Endothelial cell of umbilical vein (primary cell): ENCODE data around the gene LYZL1. TPM values are rescaled to one million over a fixed set of nuclear protein-coding genes. Genes with fewer than 3 reads are reported as not detected.

Source experiments
- BruUV-seq: library from RNA; stranded (reverse); fragments of 400-500 nt; replicated peaks from 2 replicates; lab custom pipeline; 2021; lab: Mats Ljungman, UMichigan
- CTCF ChIA-PET: fragments of 300-600, 350-600 bp; sonication (Branson Sonifier 250); formaldehyde crosslinking; loops from one replicate; lab custom pipeline; 2021; ENCODE audit warnings: antibody characterized with exemption, inconsistent platforms; lab: Charles Lee
- POLR2A ChIA-PET: fragments of 300-600, 350-600 bp; sonication (Branson Sonifier 250); formaldehyde crosslinking; loops from one replicate; lab custom pipeline; 2021; ENCODE audit warnings: antibody characterized with exemption, inconsistent platforms; lab: Charles Lee
- DNase-seq: peaks from one replicate; pipeline ENCODE4 v3.0.0-alpha.2; 2011; ENCODE audit warnings: low read depth, low spot score
- FAIRE-seq: peaks from 2 replicates; lab custom pipeline; 2011; peaks lifted over from hg19 to GRCh38; lab: Jason Lieb, UNC
- H2AFZ ChIP-seq: 2 replicates; pipeline ENCODE4 v1.6.0; 2012; ENCODE audit warnings: low read depth, low read length, control low read depth, inconsistent platforms
- H3K27ac ChIP-seq: 2 replicates; pipeline ENCODE4 v1.5.1; 2011; ENCODE audit warnings: low read depth, mild to moderate bottlenecking, control low read depth, low read length, moderate library complexity; ENCODE audit not compliant: insufficient read depth
- H3K27me3 ChIP-seq, 2 experiments: 2 replicates each; pipeline versions ENCODE4 v1.6.0 to v1.6.1; 2011; ENCODE audit warnings: low read length in 2 of 2, mixed read lengths in 1 of 2; ENCODE audit not compliant: control insufficient read depth in 2 of 2, insufficient read depth in 2 of 2
- H3K36me3 ChIP-seq, 2 experiments: 2 replicates in 1 of 2; 3 replicates in 1 of 2; pipeline ENCODE4 v1.5.1; 2011; ENCODE audit warnings: low read length in 2 of 2, mild to moderate bottlenecking in 1 of 2, moderate library complexity in 1 of 2; ENCODE audit not compliant: control insufficient read depth in 2 of 2, insufficient read depth in 2 of 2; ENCODE audit errors: extremely low read depth in 1 of 2
- H3K4me1 ChIP-seq: 3 replicates; pipeline ENCODE4 v1.5.1; 2011; ENCODE audit warnings: mild to moderate bottlenecking, low read length; ENCODE audit not compliant: control insufficient read depth, insufficient read depth; ENCODE audit errors: extremely low read depth
- H3K4me2 ChIP-seq: 2 replicates; pipeline ENCODE4 v1.6.1; 2011; ENCODE audit warnings: low read length, control low read depth, mixed read lengths; ENCODE audit not compliant: insufficient read depth
- H3K4me3 ChIP-seq, 3 experiments: fragments of 200-600 bp in 1 of 3; sonication (generic), shearing (Covaris generic) in 1 of 3; replicated peaks in 1 of 3; 2 replicates each; pipeline ENCODE4 v1.5.1; 2011 to 2016; ENCODE audit warnings: control low read depth in 3 of 3, low read length in 3 of 3, mild to moderate bottlenecking in 2 of 3, inconsistent platforms in 1 of 3, low read depth in 1 of 3, moderate library complexity in 1 of 3; ENCODE audit not compliant: insufficient read depth in 1 of 3
- H3K79me2 ChIP-seq: 2 replicates; pipeline ENCODE4 v1.6.0; 2012; ENCODE audit warnings: low read length, inconsistent platforms; ENCODE audit not compliant: control insufficient read depth, insufficient read depth
- H3K9ac ChIP-seq: replicated peaks from 2 replicates; pipeline ENCODE3; 2011; ENCODE audit warnings: low read length, control low read depth; ENCODE audit not compliant: insufficient read depth; ENCODE audit errors: extremely low read depth
- H3K9me1 ChIP-seq: replicated peaks from 3 replicates; pipeline ENCODE4 v1.6.0; 2011; ENCODE audit warnings: mild to moderate bottlenecking, low read length; ENCODE audit not compliant: control insufficient read depth, insufficient read depth; ENCODE audit errors: extremely low read depth
- H3K9me3 ChIP-seq: replicated peaks from 2 replicates; pipeline ENCODE4 v1.5.1; 2012; ENCODE audit warnings: low read length, inconsistent platforms; ENCODE audit not compliant: control insufficient read depth, insufficient read depth
- H4K20me1 ChIP-seq: replicated peaks from 2 replicates; pipeline ENCODE3; 2011; ENCODE audit warnings: mild to moderate bottlenecking, low read length; ENCODE audit not compliant: control insufficient read depth, insufficient read depth; ENCODE audit errors: extremely low read depth
- EZH2 ChIP-seq: IDR thresholded peaks from 2 replicates; pipeline ENCODE4 v1.6.1; 2012; ENCODE audit warnings: borderline replicate concordance, low read depth, mild to moderate bottlenecking, moderate library complexity, low read length, inconsistent platforms; ENCODE audit not compliant: severe bottlenecking
- FOS ChIP-seq: IDR thresholded peaks from 2 replicates; pipeline ENCODE4 v1.6.1; 2011; ENCODE audit warnings: mild to moderate bottlenecking, low read length, moderate library complexity, borderline replicate concordance; ENCODE audit not compliant: insufficient read depth
- GATA2 ChIP-seq: IDR thresholded peaks from 2 replicates; pipeline ENCODE4 v1.7.0; 2011; ENCODE audit warnings: low read depth, mild to moderate bottlenecking, moderate library complexity, mixed read lengths, low read length; ENCODE audit not compliant: insufficient read length, insufficient read depth
- JUN ChIP-seq: IDR thresholded peaks from 2 replicates; pipeline ENCODE4 v1.6.1; 2011; ENCODE audit warnings: borderline replicate concordance, low read depth; ENCODE audit not compliant: insufficient read length, insufficient read depth
- MYC ChIP-seq: IDR thresholded peaks from one replicate; pipeline ENCODE4 v1.6.1; 2011; ENCODE audit warnings: mild to moderate bottlenecking, low read depth, low read length
- POLR2A ChIP-seq: IDR thresholded peaks from 2 replicates; pipeline ENCODE4 v1.6.1; 2012; ENCODE audit warnings: low read depth, mild to moderate bottlenecking, control low read depth, low read length
- POLR2AphosphoS5 ChIP-seq: IDR thresholded peaks from 2 replicates; pipeline ENCODE4 v1.6.1; 2012; ENCODE audit warnings: low read depth, mild to moderate bottlenecking, control low read depth, low read length, moderate library complexity; ENCODE audit not compliant: insufficient read depth
- dilution Hi-C: fragments of 300-500 bp; cut with MboI; formaldehyde crosslinking; loops from one replicate; pipeline ENCODE4 v1.15.0; 2019; ENCODE audit warnings: low sequenced_read_pairs; ENCODE audit not compliant: extremely low pct_ligation_motif_present
- intact Hi-C: fragments of 100-400 bp; cut with micrococcal nuclease; formaldehyde crosslinking; loops from one replicate; pipeline ENCODE4 v1.10.0; 2022
- polyA plus RNA-seq, 4 experiments: library from polyadenylated mRNA; depleted of rRNA in 3 of 4; stranded (reverse) in 3 of 4; unstranded in 1 of 4; fragments of >200 nt; gene quantifications; 2 replicates each; pipeline versions ENCODE4 v1.2.1 to v1.2.3, GENCODE V29; 2011 to 2012; ENCODE audit warnings: missing spikeins in 1 of 4
- total RNA-seq: library from RNA; stranded (reverse); gene quantifications from 2 replicates; pipeline ENCODE4 v1.2.3, GENCODE V29; 2021
- TF ChIP-seq, protein P1 (sequence below): IDR thresholded peaks from 2 replicates; pipeline ENCODE4 v1.6.1; 2011; ENCODE audit not compliant: insufficient read depth, insufficient read length
- TF ChIP-seq, protein P2 (sequence below), 2 donors: IDR thresholded peaks; 1 replicate in 1 of 2; 2 replicates in 1 of 2; pipeline ENCODE4 v1.5.1; 2011; ENCODE audit warnings: low read length in 2 of 2, mild to moderate bottlenecking in 2 of 2, moderate library complexity in 2 of 2, control low read depth in 1 of 2, inconsistent platforms in 1 of 2, low read depth in 1 of 2; ENCODE audit not compliant: insufficient read depth in 1 of 2; ENCODE audit errors: extremely low read depth in 1 of 2

The LYZL1 gene
- total and polyA plus RNA-seq, 2 donors (not counting 3 experiments of a cell fraction or from before 2014, with no cell fraction given) = not detected

DNA sequence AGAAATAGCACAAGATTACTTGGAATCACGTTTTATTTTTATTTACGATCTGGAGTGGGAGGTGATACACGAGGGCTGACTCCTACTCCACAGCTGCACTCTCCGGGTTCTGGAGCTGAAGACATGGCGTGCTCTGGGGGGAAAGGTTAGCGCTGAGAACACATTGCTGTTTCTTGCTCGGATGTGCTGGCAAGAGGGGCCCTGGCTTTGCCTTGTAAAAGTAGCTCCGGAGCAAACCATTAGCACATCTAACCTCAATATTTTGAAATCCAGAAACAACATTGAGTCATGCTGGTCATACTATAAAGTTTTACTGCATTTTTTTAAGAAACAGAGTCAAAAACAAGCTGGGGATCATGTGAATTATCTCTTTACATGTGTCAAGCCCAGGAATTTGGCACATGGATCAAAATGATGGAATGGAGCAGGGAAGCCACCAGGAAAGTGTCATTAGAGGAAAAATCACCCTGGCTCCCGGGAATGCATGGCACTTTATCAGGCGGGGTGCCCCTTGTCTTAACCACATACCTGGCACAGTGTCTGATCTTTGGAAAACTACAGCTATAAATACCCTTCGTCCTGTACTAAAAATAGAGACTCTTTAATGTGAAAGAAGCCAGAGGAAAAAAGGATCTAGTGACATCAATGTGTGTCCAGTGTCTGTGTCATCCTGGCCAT lies 31.6 kb upstream of the LYZL1 start:
- Histone ChIP-seq H3K9me3 (no peaks in the 10 kb centered on the region), H3K9me1 (no peaks in the 10 kb centered on the region), H3K4me1 (no peaks in the 10 kb centered on the region), H2AFZ (no peak overlapping the region), H3K79me2 (no peaks in the 10 kb centered on the region), H3K36me3 (no peaks in the 10 kb centered on the region), H3K9ac (no peak overlapping the region), H3K27me3 (peaks cover 3 to 4% of the 10 kb centered on the region in 2 experiments), H3K27ac (no peak overlapping the region), H3K4me3 (no peak overlapping the region), H4K20me1 (no peaks in the 10 kb centered on the region), H3K4me2 (no peak overlapping the region)
- ChIA-PET POLR2A (no interaction called here), CTCF (interaction anchor here (1.0 kb wide), 2 partner anchors 14 to 23 kb away, joined by 3 to 4 read pairs; no protein-coding TSS in a partner anchor)
- intact Hi-C loops (no loop called here), dilution Hi-C loops (no loop called here)
- BruUV-seq = no TSS peak
- no peak for DNase-seq
- FAIRE-seq = no peak
- TF ChIP-seq, protein P1, sequence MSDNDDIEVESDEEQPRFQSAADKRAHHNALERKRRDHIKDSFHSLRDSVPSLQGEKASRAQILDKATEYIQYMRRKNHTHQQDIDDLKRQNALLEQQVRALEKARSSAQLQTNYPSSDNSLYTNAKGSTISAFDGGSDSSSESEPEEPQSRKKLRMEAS = no peak
- TF ChIP-seq JUN (no peak), GATA2 (no peak), POLR2A (no peak), MYC (no peak), POLR2AphosphoS5 (no peak), FOS (no peak), EZH2 (no peak)
- TF ChIP-seq, protein P2, sequence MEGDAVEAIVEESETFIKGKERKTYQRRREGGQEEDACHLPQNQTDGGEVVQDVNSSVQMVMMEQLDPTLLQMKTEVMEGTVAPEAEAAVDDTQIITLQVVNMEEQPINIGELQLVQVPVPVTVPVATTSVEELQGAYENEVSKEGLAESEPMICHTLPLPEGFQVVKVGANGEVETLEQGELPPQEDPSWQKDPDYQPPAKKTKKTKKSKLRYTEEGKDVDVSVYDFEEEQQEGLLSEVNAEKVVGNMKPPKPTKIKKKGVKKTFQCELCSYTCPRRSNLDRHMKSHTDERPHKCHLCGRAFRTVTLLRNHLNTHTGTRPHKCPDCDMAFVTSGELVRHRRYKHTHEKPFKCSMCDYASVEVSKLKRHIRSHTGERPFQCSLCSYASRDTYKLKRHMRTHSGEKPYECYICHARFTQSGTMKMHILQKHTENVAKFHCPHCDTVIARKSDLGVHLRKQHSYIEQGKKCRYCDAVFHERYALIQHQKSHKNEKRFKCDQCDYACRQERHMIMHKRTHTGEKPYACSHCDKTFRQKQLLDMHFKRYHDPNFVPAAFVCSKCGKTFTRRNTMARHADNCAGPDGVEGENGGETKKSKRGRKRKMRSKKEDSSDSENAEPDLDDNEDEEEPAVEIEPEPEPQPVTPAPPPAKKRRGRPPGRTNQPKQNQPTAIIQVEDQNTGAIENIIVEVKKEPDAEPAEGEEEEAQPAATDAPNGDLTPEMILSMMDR (IDR thresholded peaks at IDR 0.05; ENCODE audit: extremely low read depth in 1 of 2, insufficient read depth in 1 of 2, low read depth in 1 of 2, low read length in 2 of 2) = no peak
